A549 treated with Mapracorat at 1 μM for 4 hours (cell line): ENCODE measurements around the gene STK38. TPM values are rescaled to one million over a fixed set of nuclear protein-coding genes. Genes with fewer than 3 reads are reported as not detected.

Source experiments
- total RNA-seq: library from RNA; stranded (reverse); fragments of 200-300 nt; extraction: Qiagen RNA extraction; gene quantifications from 5 replicates; pipeline ENCODE4 v1.2.3, GENCODE V29; 2022

STK38 gene
- 15.7 to 17.6 TPM (median 16.1 TPM) in 5 replicates for total RNA-seq

DNA sequence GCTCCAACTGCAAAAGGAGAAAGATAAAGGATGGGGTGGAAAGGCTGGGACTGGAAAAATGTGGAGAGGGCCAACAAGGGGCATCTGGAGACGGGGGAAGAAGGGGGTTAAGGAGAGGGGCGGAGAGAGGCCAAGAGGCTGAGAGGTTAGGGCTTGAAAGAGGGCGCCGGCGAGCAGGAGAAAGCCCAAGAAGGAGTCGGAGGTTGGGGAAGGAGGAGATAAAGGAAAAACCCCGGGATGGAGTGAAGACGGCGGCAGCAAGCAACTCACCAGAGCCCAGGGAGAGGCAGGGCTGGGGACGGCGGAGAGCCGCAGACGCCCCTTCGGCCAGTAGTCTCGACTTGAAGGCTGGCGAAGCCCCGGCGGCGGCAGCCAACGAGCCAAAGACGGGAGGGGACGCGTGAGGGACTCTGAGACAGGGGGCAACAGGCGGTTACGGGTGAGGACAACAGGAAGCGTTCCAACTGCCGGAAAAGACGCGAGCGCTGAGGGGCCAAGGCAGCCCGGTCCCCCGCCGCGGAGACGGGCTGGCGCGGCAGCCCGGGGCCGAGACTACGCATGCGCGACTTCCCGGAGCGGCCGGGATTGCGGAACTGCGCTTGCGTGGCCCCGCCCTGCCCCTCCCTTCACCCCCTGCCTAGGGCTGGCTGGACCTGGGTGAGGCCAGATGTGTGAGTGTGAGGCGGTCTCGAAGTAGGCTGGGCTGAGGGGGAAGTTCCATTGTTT, at the start of gene STK38:
Gene STK38, minus strand, starts transcription at position 560 of the 726 bp plus-strand sequence. CDS start 7,277 bp downstream, outside the sequence.

DNA sequence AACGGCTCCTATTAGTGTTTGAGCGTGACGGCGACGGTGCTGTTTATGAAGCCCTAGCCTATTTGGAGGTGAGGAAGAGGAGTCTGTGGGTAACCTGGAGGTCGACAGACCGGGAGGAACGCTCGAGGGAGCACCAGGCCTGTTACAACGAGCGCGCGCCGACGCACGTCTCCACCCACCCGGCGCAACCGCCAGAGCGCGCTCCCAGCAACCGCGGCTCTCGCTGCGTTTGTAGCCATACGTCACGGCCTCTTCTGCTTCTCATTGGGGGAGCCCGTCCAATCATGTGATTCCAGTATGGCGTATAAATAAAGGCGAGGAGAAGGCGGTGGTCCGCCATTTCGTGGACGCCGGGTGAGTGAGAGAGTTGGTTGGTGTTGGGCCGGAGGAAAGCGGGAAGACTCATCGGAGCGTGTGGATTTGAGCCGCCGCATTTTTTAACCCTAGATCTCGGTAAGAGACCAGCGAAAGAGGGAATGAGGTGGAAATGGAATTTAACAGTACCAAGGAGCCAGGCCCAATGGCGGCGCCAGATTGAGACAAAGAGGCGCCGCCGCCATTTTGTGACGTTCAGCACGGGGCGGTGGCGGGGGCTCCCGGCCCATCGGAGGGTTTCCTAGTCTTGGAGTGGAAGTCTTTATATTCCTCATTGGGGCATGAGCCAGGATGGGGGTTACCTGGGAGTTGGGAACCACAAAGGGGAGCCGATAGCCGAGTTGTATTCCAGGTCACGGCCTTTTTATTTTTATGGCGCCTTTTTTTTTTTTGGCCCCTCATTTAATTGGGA, 46.9 kb upstream of the STK38 start, which contains the start of gene SRSF3:
Gene SRSF3, plus strand, starts transcription at position 334 of the 787 bp plus-strand sequence. CDS start 2,401 bp downstream, outside the sequence.

Other genes with a start within 250 kb of the STK38 start
- gene BNIP5, start 210.6 kb downstream of the STK38 start, total RNA-seq = not detected in 5 replicates
- gene ETV7, start 159.8 kb downstream of the STK38 start, total RNA-seq = 0.10 to 0.26 TPM (median 0.15 TPM) in 4 of 5 replicates, not detected in the other
- gene PXT1, start 104.6 kb downstream of the STK38 start, total RNA-seq = not detected in 5 replicates
- gene KCTD20, start 104.5 kb downstream of the STK38 start, total RNA-seq = 14.8 to 20.0 TPM (median 17.7 TPM) in 5 replicates
- 483 to 688 TPM (median 515 TPM) in 5 replicates for gene SRSF3, start 46.9 kb upstream of the STK38 start, total RNA-seq
- 247 to 306 TPM (median 300 TPM) in 5 replicates for gene CDKN1A, start 131.2 kb upstream of the STK38 start, total RNA-seq
- 0.03 to 0.06 TPM (median 0.04 TPM) in 4 of 5 replicates, not detected in the other for gene RAB44, start 150.3 kb upstream of the STK38 start, total RNA-seq